T47D (cell line): Measurements from ENCODE around the gene DHX58.

ENCODE experiments used
- DNase-seq, 2 experiments: peaks; one replicate each; pipeline versions ENCODE4 v3.0.0 to v3.0.0-alpha.2; 2011 to 2012; ENCODE audit warnings: low read depth in 1 of 2, low spot score in 1 of 2
- JUND ChIP-seq: IDR thresholded peaks from 2 replicates; pipeline ENCODE4 v1.6.1; 2012; ENCODE audit warnings: low read depth
- in situ Hi-C: cut with HindIII; loops from 2 replicates; pipeline ENCODE4 v1.10.0; 2016; ENCODE audit warnings: low sequenced_read_pairs, low pct_unique_long_range_greater_than_20kb

Gene DHX58

GRCh38 chr17:42098730-42099399 lies 13.6 kb downstream of the DHX58 start:
- no peak for TF ChIP-seq JUND
- no peak for DNase-seq
- in situ Hi-C loops: no loop called here

GRCh38 chr17:42097691-42098631 lies 14.6 kb downstream of the DHX58 start, which contains the start of gene ZNF385C:
Gene ZNF385C (minus strand): TSS chr17:42098473. CDS start chr17:42063056, 35,417 bp downstream.
- DNase-seq: peak in 1 of 2 experiments; percentile 60
- no peak for TF ChIP-seq JUND
- in situ Hi-C loops: no loop called here

- no peak for TF ChIP-seq JUND
- DNase-seq: no peak
- in situ Hi-C loops: no loop called here
These were observed 16.0 kb downstream of the DHX58 start for GRCh38 chr17:42096360-42097111.

DNA sequence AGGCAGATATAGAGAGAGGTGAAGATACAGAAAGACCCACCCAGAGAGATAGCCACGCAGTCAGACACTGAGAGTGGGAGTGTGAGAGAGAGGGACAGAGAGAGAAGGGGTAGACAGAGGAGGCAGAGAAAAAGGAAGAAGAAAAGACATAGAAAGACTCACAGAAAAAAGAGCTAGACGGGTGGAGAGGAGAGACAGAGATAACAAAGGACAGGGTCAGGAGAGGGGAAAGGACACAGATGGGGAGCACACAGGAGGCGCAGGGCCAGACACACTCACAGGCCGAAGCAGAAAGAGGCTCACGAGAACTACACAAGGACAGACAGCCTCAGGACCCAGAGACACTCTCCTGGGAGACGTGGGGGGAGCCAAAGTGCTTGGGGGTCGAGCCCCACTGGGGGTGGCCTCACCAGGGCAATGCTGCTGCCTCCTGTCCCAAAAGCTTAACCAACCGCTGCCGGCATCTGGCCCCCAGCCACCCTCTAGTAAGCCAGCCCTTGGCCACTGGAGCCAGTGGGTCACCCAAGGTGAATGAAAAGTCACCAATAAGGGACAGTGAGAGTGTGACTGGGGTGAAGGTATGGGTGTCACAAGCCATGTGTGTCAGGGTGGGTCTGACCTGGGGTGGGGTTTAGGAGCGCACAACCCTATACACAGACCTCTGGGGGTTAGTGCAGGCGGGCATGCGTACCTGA lies 18.0 kb downstream of the DHX58 start:
- no peak for TF ChIP-seq JUND
- in situ Hi-C loops: no loop called here
- no peak for DNase-seq

GRCh38 chr17:42092939-42093338 lies 19.6 kb downstream of the DHX58 start:
- TF ChIP-seq JUND: no peak
- in situ Hi-C loops: no loop called here

GRCh38 chr17:42090964-42091790 lies 21.3 kb downstream of the DHX58 start:
- in situ Hi-C loops: no loop called here
- DNase-seq: no peak
- TF ChIP-seq JUND: no peak

More at GRCh38 chr17:42092939-42093338, 19.6 kb downstream of the DHX58 start:
- no peak for DNase-seq

DNA sequence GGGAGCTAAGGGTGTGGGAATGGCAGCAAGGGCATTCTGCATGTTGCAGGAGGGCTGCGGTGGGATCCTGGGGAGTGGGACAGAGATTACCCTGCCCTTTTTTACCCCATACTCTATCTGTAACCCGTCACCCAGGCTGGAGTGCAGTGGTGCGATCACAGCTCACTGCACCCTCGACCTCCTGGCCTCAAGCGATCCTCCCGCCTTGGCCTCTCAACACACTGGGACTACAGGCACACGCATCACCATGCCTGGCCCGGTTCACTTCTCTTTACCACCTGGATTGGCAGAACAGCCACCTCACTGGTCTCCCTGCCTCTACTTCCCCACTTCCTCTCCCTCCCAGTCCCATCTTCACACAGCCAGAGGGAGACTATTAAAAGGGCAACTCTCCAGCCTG lies 23.8 kb downstream of the DHX58 start:
- in situ Hi-C loops: no loop called here
- no peak for DNase-seq
- TF ChIP-seq JUND: no peak

GRCh38 chr17:42087736-42088705 lies 24.5 kb downstream of the DHX58 start:
- DNase-seq: no peak
- in situ Hi-C loops: no loop called here
- no peak for TF ChIP-seq JUND

- in situ Hi-C loops: no loop called here
- DNase-seq: no peak
- no peak for TF ChIP-seq JUND
These were observed 25.3 kb downstream of the DHX58 start for GRCh38 chr17:42087042-42087701.

GRCh38 chr17:42081516-42082129 lies 30.9 kb downstream of the DHX58 start:
- no peak for DNase-seq
- TF ChIP-seq JUND: no peak
- in situ Hi-C loops: no loop called here
